GM18507 (cell line): ENCODE measurements around the gene ZDHHC8.

Source experiments
- DNase-seq: peaks from one replicate; pipeline ENCODE4 v3.0.0; 2011; ENCODE audit warnings: low read depth; ENCODE audit not compliant: insufficient read length; ENCODE audit errors: extremely low spot score
- FAIRE-seq: peaks from 2 replicates; lab custom pipeline; 2011; peaks lifted over from hg19 to GRCh38; lab: Jason Lieb, UNC

The ZDHHC8 gene

DNA sequence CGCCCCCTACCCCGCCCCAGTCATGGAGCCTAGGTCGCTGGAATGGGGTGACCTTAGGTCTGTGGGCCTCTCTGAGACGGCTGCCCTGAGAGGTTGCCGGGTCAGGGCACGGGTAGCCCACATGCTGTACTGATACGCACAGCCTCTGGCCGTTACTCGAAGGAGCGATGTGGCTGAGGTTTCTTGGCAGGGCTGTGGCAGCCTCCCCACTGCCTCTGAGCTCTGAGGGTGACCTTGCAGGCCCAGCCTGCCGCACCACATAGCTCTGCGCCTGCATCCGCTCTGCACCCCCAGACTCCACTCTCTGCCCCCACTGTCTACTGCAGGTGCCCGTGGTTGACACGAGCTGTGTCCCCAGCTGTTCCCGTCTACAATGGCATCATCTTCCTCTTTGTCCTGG, 7.3 kb downstream of the ZDHHC8 start:
- DNase-seq, result no peak
- FAIRE-seq, result no peak

DNA sequence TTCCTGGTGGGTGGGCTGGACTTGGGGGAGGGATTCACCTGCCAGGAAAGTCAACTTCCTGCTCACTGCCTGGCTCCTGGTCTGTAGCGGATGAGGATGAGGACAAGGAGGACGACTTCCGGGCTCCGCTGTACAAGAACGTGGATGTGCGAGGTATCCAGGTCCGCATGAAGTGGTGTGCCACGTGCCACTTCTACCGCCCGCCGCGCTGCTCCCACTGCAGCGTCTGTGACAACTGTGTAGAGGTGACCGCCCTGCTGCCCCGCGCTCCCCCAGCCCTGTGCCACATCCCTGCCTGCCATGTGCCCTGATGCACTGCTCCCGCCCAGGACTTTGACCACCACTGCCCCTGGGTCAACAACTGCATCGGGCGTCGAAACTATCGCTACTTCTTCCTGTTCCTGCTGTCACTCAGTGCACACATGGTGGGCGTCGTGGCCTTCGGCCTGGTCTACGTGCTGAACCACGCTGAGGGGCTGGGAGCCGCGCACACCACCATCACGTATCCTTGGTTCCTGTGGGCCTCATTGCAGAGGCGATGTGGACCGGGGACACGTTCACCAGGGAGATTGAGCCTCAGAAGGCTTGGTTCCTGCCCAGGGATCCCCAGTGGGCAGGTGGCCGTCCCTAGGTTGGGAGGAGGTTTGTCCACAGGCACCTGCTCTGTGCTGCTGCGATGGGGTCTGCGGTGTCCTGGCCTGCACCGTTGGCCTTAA, 7.9 kb downstream of the ZDHHC8 start:
- DNase-seq, result no peak
- FAIRE-seq, result no peak

DNA sequence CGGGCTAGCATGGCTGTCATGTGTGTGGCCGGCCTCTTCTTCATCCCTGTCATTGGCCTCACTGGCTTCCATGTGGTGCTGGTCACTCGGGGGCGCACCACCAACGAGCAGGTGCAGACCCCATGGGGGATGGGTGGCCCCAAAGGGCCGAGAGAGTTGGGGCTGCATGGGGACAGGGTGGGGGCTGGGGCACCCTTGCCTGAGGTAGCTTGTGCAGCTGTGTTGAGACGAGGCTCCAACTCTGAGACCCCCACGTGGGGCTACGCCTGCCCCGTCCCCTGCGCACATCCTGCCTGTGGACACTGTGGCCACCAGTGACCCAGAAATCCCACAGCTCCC, 8.5 kb downstream of the ZDHHC8 start:
- DNase-seq (no peak), FAIRE-seq (no peak)

DNA sequence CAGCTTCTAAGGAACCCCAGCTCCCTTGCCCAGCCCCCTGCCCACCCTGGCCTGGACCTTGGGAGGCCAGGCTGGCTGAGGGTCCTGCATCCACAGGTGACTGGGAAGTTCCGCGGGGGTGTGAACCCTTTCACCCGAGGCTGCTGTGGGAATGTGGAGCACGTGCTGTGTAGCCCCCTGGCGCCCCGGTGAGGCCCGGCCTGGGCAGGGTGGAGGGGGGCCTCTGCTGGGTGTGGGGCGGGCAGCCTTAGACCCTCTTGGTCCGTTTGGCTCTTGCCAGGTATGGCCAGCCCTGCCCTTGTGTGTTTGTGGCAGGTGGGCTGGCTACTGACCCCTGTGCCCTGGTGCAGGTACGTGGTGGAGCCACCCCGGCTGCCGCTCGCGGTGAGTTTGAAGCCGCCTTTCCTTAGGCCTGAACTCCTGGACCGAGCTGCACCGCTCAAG, 8.9 kb downstream of the ZDHHC8 start:
- DNase-seq (no peak), FAIRE-seq (no peak)

DNA sequence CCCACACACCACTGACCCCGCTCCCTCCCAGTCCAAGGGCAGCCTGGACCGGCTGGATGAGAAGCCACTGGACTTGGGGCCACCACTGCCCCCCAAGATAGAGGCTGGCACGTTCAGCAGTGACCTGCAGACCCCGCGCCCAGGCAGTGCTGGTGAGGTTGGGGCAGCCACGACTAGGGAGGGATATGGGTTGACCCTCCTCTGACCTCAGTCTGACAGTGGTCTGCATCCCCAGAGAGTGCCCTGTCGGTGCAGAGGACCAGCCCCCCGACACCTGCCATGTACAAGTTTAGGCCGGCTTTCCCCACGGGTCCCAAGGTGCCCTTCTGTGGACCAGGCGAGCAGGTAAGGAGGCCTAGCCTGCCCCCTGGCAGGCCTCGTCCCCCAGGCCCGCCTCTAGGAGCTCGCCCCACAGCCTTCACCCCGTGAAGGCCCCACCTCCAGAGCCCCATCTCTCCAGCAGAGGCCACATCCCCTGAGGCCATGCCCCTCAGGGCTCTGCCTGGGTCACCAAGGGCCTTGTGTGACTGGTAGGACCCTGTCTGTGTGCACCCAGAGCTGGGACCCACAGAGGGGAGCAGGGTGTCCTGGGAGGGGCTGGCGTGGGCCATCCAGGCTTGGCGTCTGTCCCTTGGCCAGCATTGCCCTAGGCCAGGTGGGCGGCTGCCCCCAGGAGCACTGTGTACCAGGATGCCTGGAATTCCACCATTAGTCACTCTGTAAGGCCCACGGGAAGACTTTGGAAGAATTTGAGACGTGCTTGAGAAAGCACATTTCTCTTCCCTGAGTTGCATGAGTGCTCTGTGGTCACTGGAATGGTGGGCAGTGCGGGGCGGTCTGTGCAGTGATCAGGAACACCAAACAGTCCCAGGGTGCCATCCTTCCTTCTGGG, 9.8 kb downstream of the ZDHHC8 start:
- no peak for DNase-seq
- no peak for FAIRE-seq

DNA sequence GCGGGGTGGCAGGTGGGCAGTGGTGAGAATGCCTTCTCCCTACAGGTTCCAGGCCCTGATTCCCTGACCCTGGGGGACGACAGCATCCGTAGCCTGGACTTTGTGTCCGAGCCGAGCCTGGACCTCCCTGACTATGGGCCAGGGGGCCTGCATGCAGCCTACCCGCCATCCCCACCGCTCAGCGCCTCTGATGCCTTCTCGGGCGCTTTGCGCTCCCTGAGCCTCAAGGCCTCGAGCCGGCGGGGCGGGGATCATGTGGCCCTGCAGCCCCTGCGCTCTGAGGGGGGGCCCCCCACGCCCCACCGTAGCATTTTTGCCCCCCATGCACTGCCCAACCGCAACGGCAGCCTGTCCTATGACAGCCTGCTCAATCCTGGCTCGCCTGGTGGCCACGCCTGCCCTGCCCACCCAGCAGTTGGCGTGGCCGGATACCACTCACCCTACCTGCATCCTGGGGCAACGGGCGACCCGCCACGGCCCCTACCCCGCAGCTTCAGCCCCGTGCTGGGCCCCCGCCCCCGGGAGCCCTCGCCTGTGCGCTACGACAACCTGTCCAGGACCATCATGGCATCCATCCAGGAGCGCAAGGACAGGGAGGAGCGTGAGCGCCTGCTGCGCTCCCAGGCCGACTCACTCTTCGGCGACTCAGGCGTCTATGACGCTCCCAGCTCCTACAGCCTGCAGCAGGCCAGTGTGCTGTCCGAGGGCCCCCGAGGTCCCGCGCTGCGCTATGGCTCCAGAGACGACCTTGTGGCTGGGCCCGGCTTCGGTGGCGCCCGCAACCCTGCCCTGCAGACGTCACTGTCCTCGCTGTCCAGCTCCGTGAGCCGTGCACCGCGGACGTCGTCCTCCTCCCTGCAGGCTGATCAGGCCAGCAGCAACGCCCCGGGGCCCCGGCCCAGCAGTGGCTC, 11.4 kb downstream of the ZDHHC8 start:
- no peak for FAIRE-seq

DNA sequence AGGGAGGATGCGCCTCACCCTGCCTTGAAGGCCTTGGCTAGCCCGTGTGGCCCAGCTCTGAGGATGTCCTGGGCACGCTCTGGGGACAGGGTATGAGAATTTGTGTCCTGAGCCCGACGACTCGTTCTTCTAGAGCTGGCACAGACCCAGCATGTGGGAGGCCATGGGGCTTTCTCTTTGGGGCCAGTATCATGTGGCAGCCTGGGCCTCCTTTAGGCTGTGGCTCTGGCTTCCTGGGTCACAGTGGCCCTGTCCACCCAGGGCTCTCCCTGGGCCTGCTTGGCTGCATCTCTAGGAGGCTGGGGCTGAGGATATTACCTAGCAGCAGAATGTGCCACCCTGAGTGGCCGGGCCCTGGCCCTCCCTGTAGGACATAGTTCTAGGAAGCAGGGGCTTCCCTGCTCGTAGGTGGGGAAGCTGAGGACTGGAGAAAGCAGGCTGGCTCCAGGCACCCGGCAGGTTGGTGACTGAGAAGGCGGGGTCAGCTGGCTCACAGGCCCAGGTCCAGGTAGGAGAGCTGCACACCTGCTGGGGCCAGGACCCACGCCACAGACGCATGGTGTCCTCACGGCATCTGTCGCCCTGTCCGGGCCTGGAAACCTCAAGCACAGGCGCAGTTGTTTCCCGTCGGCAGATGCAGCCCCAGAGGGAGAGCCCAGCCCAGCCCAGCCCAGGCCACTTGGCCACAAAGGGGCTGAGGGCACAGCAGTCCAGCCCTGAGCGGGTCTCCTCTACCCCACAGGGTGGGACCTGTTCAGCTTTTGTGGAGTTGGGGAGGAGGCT, 12.5 kb downstream of the ZDHHC8 start:
- FAIRE-seq, result no peak

More for the DNA sequence above, 11.4 kb downstream of the ZDHHC8 start:
- no peak for DNase-seq

DNA sequence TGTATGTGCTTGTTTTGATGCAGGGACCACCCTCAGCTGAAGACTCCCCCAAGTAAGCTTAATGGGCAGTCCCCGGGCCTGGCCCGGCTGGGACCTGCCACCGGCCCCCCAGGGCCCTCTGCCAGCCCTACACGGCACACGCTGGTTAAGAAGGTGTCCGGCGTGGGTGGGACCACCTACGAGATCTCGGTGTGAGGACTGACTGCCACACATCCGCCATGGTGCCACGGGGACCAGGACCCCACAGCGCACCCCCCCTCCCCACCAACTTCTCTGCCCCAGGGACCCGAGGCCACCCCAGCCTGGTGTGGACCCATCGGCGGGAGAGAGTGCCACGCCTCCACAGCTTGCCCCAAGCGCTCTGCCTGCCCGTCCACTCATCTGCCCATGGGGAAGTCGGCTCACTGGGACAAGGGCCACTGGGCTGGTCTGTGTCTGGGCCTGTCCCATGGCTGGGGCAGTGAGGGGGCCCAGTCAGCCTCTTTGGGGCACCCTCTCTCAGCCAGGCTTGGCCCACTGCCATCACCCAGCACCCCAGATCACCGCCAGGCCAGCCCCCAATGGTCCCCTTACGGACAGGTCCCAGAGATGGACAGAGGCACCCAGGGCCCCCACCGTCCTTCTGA, 13.7 kb downstream of the ZDHHC8 start:
- FAIRE-seq (no peak), DNase-seq (no peak)

More for the DNA sequence above, 12.5 kb downstream of the ZDHHC8 start:
- DNase-seq, result no peak

DNA sequence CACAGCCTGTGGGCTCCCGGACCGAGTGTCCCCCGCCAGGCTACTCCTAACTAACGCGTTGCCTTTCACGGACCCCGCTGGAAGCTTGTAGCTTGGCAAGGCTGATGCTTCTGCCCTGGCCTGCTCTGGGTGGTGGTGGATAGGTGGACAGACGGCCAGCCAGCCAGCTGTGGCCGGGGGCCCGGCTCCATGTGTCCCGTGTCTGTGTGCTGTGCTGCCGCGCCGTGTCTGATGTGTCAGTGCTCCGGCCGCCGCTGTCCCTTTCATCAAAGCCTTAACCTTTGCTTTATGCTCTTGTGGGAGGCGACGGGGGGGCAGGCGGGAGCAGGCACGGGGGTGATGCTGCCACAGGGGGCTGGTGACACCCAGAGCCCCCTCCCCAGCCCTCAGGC, 14.2 kb downstream of the ZDHHC8 start:
- FAIRE-seq (no peak), DNase-seq (no peak)

DNA sequence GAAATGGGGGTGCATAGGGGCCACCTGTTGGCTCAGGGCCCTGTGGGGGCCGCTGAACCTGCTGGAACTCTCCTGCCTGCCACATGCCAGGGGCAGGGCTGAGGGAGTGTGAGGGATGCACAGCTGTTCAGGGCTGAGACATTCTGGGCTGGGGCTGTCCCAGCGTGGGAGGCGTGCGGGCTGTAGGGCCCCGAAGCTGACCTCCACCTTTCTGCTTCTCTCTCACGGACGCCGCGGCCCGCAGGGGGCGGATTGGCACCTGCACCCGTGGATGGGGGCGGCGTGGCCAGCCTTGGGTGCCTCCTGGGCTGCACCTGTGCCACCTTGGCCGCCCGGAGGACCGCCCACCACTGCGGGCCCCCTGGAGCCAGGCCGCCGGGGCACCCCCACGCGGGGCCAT, 15.2 kb downstream of the ZDHHC8 start:
- FAIRE-seq (no peak), DNase-seq (no peak)

DNA sequence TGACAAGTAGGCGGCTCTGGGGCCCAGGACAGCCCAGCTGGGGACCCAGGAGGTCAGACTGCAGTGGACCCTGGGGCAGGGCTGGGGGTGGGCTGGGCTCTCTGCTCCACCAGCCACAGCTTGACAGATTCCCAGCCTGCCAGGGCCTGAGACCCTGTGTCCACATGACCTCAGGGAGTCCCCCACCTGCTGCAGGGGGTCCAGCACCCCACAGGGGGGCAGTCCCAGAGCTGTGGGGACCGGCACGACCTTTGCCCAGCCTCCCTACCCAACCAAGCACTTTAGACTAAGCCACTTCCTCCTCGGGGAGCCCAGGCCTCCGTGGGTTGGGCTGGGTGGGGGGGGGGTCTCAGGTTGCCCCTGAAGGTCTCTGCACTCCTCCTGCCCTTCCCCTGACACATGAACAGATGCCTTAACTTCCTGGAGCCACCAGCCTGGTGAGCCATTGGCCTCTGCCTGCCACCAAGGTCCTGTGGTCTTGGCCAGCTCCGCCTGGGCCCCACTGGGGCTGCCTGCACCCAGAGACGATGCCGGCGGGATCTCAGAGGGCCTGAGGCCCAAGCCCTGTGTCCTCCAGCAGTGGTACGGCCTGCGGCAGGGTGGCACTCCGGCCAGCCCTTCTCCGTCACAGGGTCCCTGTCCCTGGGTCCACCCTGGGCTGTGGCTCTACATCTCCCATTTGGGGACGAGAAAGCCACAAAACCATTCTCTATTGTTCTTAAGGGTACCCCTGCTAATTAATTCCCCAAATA, 15.8 kb downstream of the ZDHHC8 start:
- FAIRE-seq (no peak), DNase-seq (no peak)

DNA sequence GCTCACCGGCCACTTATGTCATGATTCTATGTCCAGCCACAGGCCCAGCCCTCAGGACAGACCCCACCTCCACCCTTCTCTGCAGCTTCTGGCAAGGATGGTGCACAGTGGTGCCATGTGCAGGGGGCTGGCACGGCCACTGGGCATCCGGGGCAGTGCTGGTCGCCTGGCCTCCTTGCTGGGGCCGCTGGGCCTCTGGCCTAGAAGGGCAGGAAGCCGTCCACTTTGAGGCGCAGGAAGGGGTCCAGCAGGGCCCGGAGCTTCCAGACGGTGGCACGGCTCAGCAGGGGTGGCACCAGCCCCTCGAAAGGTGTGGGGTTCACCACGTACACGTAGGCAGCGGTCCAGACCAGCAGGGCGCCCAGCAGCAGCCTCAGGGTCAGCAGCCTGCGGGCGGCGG, 16.8 kb downstream of the ZDHHC8 start:
- FAIRE-seq (no peak), DNase-seq (no peak)

DNA sequence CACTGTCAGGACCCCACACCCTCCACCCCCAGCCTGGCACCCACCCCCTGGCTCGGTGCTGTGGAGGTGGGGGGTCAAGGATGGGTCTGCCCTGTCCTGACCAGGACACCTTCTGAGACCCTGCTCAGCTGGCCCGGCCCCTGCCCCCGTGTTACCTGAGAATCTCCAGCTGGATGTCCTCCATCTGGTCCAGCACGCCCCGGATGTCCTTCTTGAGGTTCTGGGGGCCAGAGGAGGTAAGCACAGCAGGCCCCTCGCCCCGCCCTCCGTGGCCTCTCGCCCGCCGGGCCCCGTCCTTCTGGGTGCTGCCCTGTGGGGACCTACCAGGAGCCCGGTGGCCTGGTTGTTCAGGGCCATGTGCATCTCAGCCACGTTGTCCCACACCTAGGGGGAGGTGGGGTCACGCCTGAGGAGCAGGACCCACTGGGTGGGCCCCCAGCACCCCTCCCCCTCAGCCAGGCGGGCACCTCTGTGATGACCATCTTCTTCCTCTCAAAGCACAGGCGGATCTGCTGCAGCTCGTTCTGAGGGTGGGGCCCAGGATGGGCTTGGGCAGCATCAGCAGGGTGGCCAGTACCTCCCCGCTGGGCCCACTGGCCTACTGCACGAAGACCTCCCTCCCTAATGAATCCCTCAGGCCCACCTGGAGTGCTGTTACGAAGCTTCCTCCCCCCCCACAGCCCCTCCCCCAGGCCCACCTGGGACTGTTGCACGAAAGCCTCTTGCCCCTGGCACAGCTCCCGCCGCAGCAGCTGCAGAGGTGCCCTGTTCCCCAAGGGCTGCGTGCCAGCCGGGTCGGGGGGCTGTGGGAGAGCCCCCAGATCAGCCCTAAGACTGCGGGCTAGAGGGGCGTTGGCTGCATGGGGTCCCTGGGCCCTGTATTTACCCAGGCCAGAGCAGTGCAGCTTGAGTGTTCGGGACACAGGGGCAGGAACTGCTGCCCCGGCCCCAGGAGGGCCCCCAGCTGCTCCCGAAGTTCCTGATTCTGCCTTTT, 17.9 kb downstream of the ZDHHC8 start:
- FAIRE-seq (no peak), DNase-seq (no peak)

DNA sequence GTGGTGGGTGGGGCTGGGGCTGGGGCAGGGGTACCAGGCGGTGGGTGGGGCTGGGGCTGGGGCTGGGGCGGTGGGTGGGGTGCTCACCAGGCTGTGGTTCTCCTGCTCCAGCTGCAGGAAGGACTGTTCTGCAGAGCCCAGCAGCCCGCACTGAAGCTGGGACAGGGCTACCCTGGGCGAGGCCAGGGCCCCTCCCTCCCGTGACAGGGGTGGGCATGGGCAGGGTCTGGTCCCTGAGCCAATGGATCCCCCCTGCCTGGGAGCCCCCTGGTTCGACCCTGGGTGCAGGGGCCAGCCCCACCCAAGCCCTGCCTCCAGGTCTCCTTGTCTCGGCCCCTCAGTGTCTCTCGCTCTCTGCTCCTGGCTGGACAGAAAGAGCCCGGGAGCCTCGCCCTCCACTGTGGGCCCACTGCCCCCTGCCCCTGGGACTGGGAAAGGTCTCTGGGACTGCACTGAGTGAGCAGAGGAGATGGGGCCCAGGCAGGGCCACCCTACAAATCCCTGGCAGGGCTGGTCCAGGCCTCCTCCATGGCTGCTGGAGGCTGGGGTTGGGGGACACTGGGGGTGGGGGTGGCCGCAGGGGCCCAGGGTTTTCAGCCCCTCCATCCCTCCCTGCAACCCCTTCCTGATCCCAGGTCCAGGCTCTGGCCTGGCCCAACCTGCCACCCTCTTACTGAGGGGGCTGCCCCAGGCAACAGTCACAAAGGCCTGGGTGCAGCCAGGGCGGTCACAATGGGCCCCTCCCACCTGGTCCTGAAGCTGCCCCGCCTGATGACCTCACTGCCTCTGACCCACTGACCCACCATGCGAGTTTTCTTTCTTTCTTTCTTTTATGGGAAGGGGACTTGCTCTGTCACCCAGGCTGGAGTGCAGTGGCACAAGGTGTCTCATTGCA, 19.0 kb downstream of the ZDHHC8 start, which contains the start of gene CCDC188:
Gene CCDC188 (minus strand): TSS at position 675 of the 895 bp plus-strand sequence. CDS start 69 bp downstream, at position 606.
- FAIRE-seq (no peak), DNase-seq (no peak)

DNA sequence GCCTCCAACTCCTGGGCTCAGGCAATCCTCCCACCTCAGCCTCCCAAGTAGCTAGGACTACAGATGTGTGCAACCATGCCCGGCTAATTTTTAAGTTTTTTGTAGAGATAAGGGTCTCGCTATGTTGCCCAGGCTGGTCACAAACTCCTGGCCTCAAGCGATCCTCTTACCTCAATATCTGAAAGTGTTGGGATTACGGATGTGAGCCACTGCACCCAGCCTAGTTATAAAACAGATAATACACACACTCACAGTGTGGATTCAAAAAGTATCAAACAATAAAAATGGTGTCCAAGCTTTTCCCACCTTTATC, 19.6 kb downstream of the ZDHHC8 start:
- DNase-seq, result no peak
- FAIRE-seq, result no peak

DNA sequence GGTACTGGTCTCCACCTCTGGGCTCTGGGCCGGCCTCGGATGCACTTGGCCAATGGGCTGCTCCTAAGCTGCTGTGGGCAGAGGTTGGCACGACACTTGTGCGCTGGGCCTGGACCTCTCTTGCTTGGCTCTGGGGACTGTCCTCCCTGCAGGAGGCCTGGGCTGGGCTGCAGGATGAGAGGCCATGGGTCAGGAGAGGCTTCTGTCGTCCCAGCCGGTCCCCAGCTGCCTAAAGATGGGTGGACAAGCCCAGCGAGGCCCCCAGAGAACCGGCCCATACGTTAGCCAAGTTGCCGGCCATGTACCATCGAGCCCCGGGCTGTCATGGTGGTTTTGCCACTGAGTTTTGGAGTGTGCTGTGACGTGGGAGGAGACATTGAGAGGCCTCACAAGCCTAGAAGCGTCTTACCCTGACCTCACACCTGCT, 20.9 kb downstream of the ZDHHC8 start:
- DNase-seq (no peak), FAIRE-seq (no peak)
